ENCODE data around the gene SERPINB7.

GRCh38 chr18:63829886-63830285 lies 54.7 kb downstream of the SERPINB7 start:
- TF ChIP-seq CTCF (IDR thresholded peaks at IDR 0.05 in 4 of 5, conservative IDR thresholded peaks at IDR 0.05 in 1 of 5) (no peak), POLR2A (IDR thresholded peaks at IDR 0.05) (no peak)

All from gastrocnemius medialis (tissue), 4 donors.